Measurements from ENCODE around the gene PSMB5.
A peak's percentile ranks its signal among the peaks of the same experiment; 100 is the strongest.

Gene PSMB5

DNA sequence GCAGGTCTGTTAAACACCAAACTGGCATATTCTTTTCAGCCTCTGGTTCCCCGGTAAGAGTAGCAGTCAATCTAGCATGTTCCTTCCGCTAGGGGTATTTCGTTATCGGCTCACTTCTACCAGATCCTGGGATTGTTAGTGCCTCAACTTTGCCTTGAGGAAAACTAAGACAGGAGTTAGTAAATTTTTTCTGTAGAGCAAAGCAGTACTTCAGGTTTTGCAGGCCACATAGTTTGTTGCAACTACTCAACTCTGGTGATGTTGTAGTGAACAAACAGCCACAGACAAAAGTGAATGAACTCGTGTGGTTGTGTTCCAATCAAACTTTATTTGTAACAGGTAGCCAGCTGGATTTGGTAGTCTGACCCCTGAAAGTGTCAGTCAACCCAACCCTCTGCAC, 28.9 kb upstream of the PSMB5 start:
- ChIA-PET POLR2A (interaction anchor here (1.1 kb wide), 1 partner anchor 32 kb away, joined by 3 read pairs; the partner anchor contains the start of genes ACIN1 and C14orf119), CTCF (interaction anchor here (1.0 to 31.7 kb wide), 8 partner anchors 15 to 507 kb away, joined by 3 to 1423 read pairs (median 22); partner anchors contain the start of gene AJUBA)
- no peak for DNase-seq (ENCODE audit: low read depth, low spot score)
- H3K4me3 ChIP-seq (ENCODE audit: low read depth, low read length), result no peak overlapping the region
- TF ChIP-seq, protein P1, sequence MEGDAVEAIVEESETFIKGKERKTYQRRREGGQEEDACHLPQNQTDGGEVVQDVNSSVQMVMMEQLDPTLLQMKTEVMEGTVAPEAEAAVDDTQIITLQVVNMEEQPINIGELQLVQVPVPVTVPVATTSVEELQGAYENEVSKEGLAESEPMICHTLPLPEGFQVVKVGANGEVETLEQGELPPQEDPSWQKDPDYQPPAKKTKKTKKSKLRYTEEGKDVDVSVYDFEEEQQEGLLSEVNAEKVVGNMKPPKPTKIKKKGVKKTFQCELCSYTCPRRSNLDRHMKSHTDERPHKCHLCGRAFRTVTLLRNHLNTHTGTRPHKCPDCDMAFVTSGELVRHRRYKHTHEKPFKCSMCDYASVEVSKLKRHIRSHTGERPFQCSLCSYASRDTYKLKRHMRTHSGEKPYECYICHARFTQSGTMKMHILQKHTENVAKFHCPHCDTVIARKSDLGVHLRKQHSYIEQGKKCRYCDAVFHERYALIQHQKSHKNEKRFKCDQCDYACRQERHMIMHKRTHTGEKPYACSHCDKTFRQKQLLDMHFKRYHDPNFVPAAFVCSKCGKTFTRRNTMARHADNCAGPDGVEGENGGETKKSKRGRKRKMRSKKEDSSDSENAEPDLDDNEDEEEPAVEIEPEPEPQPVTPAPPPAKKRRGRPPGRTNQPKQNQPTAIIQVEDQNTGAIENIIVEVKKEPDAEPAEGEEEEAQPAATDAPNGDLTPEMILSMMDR (IDR thresholded peaks at IDR 0.05; ENCODE audit: insufficient read depth, low read length, missing control alignments), result no peak

DNA sequence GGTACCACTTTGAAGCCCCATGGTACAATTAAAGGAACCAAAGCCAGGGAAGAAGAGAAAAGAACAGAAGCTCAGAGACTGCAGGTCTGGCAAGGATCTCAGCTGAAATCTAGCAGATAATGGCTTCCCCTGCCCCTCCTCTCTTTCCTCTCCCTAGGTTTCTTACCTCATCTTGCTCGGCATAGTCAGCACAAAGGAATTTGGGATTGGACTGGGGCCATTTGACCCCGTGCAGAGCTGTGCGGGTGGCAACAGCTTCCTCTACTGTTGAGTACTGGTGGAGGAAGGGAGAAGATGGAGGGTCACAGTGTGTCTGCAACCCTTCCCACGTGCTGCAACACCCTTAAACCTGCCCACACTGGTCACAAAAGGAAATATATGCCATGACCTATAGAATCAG, 27.3 kb upstream of the PSMB5 start:
- ChIA-PET POLR2A (interaction anchor here (0.6 to 2.0 kb wide), 6 partner anchors 9 to 79 kb away, joined by 3 to 10 read pairs (median 6); partner anchors contain the start of genes ACIN1, AJUBA and C14orf119), CTCF (interaction anchor here (0.7 to 31.7 kb wide), 17 partner anchors 8 to 506 kb away, joined by 3 to 1423 read pairs (median 5); partner anchors contain the start of genes AJUBA and PRMT5)
- no peak overlapping the region for H3K4me3 ChIP-seq (ENCODE audit: low read depth, low read length)
- peak; percentile 78 for DNase-seq (ENCODE audit: low read depth, low spot score)
- TF ChIP-seq, protein P1 (IDR thresholded peaks at IDR 0.05; ENCODE audit: insufficient read depth, low read length, missing control alignments), result no peak

DNA sequence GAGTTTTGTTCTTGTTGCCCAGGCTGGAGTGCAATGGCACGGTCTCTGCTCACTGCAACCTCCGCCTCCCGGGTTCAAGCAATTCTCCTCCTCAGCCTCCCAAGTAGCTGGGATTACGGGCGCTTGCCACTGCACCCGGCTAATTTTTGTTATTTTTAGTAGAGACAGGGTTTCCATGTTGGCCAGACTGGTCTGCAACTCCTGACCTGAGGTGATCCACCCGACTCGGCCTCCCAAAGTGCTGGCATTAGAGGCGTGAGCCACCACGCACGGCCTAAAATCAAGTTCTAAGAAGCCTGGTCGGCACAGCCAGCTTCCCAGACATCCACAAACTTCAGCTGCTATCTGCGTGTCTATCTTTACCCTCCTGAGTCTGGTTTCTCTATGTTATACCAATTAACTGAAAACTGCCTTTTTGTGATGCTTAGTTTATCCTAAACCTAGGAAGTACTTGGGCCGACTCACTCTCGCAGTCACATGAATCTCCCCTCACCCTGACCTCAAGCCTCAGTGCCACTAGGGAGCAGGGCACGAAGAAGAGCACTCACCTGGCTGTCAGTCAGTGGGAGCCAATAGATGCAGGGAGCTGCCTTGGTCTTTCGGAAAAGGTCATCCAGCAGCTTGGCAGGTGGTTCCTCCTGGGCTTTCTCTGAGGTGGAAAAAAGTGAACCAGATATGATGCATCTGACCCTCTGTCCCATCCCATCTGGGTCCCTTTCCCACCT, 26.0 kb upstream of the PSMB5 start:
- TF ChIP-seq, protein P1 (IDR thresholded peaks at IDR 0.05; ENCODE audit: insufficient read depth, low read length, missing control alignments), result no peak
- CTCF ChIA-PET, result interaction anchor here (0.6 to 31.7 kb wide), 16 partner anchors 7 to 672 kb away, joined by 3 to 1423 read pairs (median 16); partner anchors contain the start of genes AJUBA, HAUS4 and PRMT5
- no peak overlapping the region for H3K4me3 ChIP-seq (ENCODE audit: low read depth, low read length)
- DNase-seq (ENCODE audit: low read depth, low spot score), result no peak
- POLR2A ChIA-PET, result interaction anchor here (0.9 kb wide), 1 partner anchor 8 kb away, joined by 4 read pairs; no protein-coding TSS in a partner anchor

DNA sequence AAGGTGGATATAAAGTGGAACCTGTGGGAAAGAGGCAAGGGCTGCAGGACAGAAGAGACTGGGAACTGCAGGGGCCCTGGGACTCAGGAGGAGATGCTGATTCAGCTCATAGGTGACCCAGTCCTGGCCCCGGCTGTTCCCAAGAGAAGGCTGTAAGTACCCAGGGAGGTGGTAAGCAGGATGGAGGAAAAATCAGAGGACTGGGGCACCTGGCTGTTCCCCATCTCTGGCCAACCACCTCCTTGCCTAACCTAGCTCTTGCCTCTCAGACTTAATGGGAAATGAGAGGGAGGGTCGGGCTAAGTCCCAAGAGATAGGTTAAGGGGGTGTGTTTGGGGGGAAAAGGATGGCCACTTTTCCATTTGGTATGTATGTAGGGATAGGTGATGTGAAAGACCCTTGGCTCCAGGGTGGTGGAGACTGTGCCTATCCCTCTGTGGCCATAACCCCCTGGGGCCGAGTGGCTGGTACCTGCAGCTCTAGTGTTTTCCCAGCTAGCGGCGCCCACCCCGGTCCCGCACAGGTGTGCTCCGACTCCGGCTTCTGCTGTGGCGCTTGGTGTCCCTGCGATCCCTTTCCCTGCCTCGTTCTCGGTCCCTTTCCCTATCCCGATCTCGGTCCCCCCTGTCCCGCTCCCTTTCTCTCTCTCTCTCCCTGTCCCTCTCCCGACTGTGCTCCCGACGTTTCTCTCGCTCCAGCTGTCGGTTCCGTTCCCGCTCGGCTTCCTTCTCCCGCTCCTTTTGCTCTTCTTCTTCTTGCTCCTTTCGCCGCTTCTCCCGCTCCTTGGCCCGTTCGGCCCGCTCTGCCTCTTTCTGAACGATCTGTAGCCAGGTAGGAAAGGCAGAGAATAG, 24.2 kb upstream of the PSMB5 start:
- no peak for DNase-seq (ENCODE audit: low read depth, low spot score)
- TF ChIP-seq, protein P1 (IDR thresholded peaks at IDR 0.05; ENCODE audit: insufficient read depth, low read length, missing control alignments), result no peak
- H3K4me3 ChIP-seq (ENCODE audit: low read depth, low read length), result no peak overlapping the region
- POLR2A ChIA-PET, result interaction anchor here (0.6 to 1.5 kb wide), 9 partner anchors 36 to 145 kb away, joined by 3 to 9 read pairs (median 5); partner anchors contain the start of genes ACIN1, AJUBA, C14orf119 and PRMT5
- CTCF ChIA-PET, result interaction anchor here (0.8 to 31.7 kb wide), 33 partner anchors 7 to 1079 kb away, joined by 3 to 1423 read pairs (median 5); partner anchors contain the start of genes ACIN1, AJUBA, C14orf119 and HAUS4

DNA sequence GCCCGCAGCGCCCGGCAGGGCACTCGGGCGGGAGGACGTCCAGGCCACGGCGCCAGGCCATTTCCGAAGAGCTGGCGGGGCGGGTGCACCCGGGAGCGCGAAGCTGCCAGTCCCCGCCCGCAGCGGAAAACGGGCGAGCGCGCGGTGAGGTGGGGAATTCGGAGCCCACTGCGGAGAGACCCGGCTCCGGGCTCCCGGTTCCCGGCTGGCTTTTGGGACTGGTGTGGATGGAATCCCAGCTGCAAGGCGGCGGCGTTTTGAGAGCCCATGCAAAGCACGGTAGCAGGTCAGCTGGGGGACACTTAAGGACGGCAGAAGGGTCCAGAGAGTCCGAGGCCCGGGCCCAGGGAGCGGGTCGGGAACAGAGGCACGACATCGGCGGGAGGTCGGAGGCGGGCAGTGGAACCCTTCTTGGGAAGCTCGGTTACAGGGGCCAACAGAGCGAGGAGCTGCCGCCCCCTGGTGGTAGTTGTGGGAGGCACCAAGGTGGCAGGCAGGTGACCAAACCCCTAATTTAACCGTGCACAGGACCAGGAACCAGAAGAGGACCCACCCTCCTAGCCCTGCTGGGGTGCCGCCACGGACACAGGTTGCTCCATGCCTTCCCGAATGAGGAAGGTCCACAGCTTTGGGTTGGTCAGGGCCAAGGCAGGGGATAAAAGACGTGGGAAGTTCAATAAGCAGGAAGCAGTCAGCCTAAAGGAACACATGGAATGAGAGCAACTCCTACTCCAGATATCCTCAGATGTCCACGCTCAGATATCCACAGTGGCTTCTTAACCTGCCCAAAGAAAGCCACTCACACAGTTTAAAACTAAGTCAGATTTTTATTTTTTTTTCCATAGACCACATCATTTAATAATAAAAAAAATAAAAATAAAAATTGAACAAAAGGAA, 23.3 kb upstream of the PSMB5 start:
- H3K4me3 ChIP-seq (ENCODE audit: low read depth, low read length), result peak overlapping the region; percentile 60
- ChIA-PET POLR2A (interaction anchor here (0.6 to 1.5 kb wide), 12 partner anchors 11 to 144 kb away, joined by 3 to 9 read pairs (median 4); partner anchors contain the start of genes ACIN1, AJUBA, C14orf119 and PRMT5), CTCF (interaction anchor here (0.6 to 31.7 kb wide), 36 partner anchors 8 to 502 kb away, joined by 3 to 1423 read pairs (median 5); partner anchors contain the start of genes ACIN1, AJUBA, C14orf119 and HAUS4)
- DNase-seq (ENCODE audit: low read depth, low spot score), result no peak
- TF ChIP-seq, protein P1 (IDR thresholded peaks at IDR 0.05; ENCODE audit: insufficient read depth, low read length, missing control alignments), result peak; percentile 94

All from AG04449 (cell line).